AG20443 (cell line): ENCODE data around the gene PPM1L.
"Not testable (repeated sequence)": the region's sequence is repeated elsewhere in the genome, so short reads cannot be mapped to it uniquely, and the experiment has no call there.

Experiments
- DNase-seq: peaks from one replicate; pipeline ENCODE4 v3.0.0; 2012; ENCODE audit warnings: low spot score, mixed read lengths

The PPM1L gene

DNA sequence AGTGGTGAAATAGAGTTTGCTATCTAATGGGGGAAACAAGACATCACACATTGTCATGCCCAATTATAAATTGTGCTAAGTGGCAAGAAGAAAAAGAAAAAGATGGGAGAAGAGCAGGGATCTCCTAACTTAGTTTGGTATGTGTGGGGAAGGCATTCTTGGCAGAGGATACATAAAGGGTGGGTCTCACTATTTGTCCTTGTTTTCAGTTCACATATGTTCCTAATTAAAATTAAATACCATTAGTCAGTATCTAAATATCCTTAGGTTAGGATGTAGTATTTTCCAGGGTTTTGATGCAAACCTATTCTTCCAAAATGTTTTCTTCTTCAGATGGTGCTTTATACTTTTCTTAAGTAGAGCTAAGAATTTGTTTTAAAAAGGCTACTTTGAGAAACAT lies 175.4 kb downstream of the PPM1L start:
- peak; percentile 24 for DNase-seq

DNA sequence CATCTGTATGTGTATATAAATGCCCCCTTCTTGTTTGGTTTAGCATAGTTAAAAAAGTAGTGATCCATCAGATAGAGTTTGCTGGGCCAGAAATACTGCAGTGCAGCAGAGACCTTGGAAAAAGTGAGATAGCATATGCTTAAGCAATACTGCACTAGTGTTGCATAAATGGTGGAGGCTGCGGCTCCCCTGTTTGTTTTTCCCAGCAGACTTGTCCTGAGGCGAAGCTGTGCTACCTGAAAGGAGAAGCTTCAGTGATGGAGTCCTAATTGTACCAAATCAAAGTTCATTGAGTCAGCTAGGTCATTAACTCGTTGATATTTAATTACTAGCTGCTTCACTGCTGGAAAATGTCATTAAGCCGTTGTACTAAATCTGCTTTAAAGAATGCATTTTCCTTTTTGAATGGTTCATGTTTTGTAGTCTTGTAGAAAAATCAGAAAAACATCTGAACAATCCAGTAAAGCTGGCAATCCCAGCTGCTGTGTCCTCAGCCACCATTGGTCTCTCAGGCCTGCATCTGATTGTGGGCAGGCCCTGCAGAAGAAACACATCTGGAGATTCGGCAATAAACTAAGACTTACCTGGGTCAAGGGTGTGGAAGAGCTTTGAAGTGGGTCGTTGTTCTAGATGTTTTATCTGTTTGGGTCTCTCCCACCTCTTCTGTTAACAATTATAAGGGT lies 179.5 kb downstream of the PPM1L start:
- DNase-seq, result no peak

DNA sequence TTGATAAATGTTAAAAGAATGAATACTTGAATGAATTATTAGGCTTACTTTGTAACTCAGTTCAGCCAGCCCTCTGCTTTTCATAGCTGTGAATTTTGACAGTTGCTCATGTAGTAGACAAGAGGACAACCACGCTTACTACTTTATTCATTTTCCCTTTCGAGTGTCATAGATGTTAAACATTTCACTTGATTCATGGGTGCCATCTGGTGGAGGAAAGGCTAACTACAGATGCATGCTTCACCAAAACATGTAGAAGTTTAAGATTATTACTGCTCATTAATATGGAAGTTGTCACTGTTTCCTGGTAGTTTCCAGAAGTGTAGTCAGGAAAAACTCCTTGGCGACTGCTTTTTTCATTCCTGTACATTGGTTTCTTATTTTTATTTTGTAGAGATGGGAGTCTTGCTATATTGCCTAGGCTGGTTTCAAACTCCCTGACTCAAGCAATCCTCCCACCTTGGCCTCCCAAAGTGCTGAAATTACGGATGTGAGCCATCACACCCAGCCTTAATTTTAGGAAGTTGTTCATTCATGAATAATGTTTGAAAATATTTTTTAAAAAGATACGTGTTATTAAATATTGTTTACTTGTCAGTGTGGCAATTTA lies 186.0 kb downstream of the PPM1L start:
- DNase-seq, result peak; percentile 61

DNA sequence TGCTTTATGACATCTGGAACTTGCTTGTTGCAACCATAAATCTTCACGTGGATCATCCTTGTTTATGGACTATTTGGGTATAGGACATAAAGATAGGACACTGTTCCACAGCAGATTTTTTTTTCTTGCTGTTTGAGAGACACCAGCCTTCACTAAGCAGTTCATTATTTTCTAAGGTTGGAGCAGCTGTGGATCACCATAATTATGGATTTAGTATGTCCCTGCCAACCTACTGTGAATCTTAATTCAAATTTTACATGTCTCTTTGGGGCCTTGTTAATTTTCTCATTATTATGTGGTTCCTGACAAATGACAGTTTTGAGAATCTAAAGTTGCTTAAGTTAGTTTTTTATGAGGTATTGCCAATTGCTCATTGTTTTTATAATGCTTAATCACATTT lies 188.0 kb downstream of the PPM1L start:
- DNase-seq, result no peak

DNA sequence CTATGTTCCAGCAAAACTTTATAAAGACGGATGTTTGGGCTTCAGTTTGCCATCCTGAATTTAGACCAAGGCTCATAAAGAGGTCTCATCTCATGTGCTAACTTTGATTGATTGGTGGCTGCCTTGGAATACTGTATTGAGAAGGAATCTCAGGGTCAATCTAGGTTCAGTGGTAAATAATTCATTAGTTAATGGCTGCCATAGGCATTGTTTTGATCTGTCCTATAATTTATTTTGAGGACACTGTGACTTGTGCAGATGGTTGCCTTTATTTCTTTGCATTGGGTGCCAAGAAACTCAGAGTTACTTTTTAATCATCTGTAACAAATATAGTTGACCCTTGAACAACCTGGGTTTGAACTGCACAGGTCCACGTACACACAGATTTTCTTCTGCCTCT lies 189.3 kb downstream of the PPM1L start:
- no peak for DNase-seq

DNA sequence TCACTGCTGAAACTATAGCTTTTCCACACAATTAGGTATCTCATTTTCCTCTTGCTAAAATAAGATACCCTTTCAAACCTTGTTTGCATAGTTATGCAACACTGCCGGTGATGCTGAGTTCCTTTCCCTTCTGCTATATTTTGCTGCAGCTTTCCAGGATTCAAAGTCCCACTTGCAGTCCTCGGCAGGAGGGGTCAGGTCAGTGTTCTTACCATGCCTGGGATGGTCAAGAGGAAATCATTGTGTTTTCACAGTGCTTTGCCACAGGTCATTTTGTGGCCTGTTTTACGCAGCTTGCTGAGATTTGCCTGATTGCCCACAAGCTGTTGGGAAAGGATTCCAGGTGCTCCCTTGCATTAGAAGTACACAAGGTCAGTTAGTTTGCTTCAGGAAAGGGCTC lies 192.2 kb downstream of the PPM1L start:
- no peak for DNase-seq

DNA sequence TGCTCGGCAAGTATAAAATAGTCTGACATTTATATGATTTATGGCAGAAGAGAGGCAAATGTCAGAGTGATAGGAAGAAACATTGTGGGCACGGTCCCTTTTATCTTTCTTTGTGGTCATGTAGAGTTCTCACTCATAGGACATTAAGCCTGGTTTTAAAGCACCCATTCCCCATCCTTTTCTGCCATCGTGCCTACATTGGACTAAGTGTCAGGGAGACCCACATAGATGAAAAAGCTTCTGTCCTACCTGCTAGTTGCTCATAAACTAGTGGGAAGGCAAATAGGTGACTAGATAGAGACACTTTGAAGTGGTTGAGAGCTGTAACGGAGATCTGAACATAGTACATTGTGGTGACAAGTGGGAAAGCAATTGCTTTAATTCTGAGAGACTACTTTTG lies 193.4 kb downstream of the PPM1L start:
- DNase-seq, result no peak

DNA sequence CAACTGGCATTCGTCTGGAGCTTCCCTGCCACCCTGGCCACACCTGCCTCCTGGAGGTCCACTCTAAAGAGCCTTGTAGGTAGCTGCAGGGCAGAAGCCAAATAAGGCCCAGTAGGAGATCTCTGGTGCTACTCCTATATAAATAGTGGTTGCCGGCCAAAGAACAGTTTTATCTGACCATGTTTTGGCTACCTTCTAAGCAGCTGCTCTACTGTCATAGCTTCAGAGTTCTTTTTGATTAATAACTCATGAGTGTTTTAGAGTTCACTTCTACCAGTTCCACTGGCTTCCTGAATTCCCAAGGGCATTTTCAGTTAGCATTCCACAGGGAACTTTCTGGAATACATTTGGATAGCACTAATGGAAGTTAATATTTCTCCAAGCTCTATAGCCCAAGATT lies 194.5 kb downstream of the PPM1L start:
- DNase-seq, result no peak

DNA sequence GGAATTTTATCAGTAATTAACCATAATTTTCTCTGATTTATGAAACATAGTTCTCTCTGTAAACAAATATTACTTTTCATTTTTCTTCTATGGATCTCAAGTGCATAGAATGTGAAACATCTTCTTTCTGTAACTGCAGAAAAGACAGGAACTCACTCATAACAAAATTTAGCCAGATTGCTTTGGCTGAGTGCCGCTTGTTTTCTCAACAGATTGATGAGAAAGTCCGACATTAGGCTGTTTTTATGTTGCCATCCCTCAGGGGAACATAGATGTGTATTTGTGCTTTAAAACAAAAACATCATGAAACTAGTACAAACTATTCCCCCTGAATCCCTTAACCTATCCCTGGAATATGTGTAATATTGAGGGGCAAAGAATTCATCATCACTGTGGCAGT lies 194.9 kb downstream of the PPM1L start:
- DNase-seq, result no peak

DNA sequence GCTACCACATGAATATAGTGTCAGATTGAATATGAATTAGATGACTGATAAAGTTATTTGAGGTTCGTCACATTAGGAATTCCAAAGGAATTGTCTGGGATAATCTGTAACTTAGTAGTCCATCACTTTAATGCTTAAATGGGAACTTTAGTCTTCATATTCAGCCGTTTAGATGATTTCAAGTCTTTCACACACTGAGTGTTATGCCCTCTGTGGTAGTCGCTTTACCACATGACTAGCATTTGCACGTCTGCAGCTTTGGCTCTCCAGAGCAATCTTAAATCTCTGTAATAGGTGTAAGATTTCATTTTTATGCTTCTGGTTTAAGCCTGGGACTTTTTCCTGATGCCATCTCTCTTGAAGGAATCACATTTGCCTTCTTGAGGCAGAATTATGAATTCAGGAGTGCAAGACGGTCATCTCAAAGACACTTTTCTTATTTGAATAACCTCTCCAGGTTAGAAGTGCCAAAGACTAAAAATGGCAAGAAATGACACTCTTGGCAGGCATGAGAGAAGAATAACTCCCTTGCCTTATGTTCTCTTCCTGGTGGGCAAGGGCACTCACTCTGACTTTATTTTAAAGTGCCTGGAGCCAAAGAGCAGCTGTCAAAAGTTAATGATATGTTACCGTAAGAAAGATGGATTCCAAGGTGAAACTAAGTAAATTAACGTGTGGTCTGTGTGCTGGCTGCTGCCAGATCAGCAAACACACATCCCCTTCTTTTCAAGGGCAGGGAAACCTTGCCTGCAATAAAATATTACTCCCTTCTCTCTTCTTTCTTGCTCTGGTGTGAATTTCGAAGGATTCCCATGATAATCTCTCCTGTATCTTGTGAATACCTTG lies 195.8 kb downstream of the PPM1L start:
- no peak for DNase-seq

DNA sequence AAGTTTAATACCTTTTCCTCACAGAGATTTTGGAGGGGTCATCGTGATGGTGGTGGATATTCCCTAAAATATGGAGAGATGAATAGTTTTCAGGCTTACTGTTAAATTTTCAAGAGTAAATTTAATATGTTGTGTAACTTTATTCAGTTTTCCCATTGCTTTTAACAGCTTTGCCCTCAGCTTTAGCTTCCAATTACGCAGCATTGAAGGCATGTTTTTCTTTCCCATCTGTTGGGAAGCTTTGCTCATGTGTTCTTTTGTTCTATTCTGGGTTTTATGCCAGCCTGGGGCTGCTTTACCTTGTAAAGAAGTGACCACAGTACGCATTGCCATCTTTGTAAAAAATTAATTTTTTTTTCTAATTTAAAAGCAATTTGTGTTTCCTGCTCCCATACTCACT lies 197.7 kb downstream of the PPM1L start:
- no peak for DNase-seq

DNA sequence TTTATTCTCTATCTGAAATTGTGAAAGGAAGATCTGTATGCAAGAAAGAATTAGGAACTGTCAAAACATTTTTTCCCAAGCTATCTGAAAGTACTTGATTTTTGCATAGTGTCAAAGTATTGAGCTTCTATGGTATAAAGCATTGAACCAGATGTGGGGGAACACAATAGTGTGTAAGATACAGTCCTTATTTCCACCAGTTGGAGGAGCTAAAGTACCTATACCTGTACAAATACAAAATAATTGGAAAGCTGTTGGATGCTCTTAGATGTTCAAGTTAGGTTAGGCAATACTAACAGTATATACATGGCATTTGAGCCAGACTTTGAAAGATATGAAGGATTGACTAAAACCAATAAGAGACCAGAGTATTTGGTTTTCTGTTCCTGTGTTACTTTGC lies 200.8 kb downstream of the PPM1L start:
- no peak for DNase-seq

DNA sequence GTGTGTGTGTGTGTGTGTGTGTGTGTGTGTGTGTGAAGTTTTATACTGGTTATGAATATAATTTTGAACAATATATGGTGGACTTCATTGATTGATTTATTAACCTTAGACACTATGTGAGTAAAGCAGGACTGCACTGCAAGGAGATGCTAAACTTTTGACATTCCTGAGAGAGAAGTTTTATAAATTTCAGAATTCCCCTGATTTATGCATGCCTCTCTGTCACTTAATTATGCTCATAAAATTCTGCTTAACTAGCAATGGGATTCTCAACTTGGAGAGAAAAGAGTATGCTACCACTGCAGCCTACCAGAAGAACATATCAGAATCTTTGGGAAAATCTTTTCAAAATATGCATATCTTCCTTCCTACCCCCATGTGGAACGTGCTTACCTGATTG lies 204.5 kb downstream of the PPM1L start:
- no peak for DNase-seq

DNA sequence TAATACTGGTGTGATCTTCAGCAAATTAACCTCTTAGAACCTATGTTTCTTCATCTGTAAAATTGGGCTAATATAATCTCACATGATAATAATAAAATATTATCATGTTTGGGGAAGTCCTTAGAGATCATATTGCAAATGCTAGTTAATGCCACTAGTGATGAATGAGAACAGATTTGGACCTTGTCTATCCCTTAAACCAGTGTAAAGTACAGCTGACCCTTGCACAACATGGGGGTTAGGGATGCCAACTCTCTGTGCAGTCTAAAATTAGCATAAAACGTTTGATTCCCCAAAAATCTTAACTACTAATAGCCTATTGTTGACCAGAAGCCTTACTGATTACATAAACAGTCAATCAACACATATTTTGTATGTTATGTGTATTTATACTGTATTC lies 207.9 kb downstream of the PPM1L start:
- DNase-seq, result no peak

DNA sequence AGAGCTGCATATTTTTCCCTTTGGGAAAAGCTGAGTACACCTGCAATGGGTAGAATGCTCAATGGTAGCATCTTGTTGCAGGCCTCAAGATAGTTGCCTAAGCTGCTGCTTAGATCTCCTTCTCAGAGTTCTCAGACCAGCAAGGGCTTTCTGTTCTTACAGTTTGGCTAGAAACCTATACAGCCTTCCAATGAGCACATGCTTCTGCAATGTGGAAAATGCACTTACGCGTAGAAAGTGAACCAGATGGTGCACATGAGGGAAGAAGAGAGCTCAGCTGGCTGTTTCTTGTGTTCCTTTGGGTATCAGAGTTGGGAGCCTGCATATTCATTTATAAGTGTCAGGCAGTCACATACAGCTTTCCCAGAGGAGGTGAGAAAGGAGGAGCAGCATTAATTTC lies 212.7 kb downstream of the PPM1L start:
- DNase-seq, result peak; percentile 19

DNA sequence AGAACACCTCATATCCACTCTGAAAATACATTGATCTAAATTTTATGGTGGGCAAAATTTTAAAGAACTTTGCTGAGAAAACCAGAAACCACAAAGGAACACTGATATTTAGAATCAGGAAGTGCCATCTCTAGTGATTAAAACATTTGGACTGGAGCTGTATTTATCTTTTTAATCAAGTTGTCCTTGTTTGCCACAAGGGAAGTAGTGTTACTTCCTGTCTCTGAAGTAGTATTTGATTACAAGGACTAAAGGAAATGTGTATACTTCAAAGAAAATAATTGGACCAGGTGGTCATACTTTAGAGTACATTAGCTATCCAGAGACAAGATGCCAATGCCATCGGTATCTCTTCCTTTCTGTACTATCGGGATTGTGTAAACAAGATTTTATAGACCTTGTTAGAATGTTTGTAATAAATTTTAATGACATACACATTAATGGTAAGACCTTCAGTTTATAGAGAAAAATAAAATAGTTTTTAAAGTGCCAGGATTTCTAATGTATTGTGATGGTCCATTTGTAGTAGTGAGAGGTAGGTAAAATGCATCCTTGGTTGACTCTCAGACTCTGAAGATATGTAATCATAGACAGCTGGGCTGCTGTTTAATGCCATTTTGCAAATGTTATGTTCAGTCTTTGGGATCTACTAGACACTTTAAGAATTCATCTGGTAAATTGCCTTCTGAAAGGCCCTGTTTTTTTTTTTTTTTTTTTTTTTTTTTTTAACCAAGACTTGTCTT lies 217.2 kb downstream of the PPM1L start:
- no peak for DNase-seq

DNA sequence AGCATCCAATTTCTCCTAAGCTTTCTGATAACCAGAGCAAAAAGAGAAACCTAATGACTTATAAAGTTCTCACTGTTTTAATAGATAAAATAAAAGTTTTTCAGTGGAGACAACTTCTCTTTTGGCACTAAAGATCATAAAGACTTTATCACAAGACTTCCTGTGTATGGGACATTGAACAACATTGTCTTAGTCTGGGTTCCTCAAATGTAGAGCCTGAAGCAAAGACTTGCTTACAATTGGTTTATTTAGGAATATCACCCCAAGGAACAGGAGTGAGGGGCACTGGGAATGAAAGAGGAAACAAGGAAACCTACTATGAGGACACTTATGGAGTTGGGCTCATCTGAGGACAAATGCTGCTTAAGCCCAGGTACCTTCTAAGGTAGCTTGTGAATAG lies 221.7 kb downstream of the PPM1L start:
- DNase-seq, result no peak

DNA sequence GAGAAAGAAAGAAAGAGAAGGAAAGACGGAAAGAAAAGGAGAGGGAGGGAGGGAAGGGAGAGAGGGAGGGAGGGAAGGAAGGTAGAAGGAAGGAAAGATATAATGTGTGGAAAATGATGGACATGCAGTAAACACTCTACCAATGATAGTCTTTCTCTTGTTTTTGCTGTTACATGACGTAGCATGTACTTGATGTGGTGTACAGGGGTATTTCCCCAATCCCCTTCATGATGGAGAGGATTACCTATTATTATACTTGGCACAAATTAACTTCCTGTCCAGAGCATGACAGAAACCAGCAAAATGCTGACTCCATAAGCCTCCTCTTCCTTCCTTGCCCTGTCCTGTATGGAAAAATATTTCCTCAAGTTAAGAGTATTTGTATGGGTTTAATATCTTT lies 224.7 kb downstream of the PPM1L start:
- DNase-seq, result no peak

DNA sequence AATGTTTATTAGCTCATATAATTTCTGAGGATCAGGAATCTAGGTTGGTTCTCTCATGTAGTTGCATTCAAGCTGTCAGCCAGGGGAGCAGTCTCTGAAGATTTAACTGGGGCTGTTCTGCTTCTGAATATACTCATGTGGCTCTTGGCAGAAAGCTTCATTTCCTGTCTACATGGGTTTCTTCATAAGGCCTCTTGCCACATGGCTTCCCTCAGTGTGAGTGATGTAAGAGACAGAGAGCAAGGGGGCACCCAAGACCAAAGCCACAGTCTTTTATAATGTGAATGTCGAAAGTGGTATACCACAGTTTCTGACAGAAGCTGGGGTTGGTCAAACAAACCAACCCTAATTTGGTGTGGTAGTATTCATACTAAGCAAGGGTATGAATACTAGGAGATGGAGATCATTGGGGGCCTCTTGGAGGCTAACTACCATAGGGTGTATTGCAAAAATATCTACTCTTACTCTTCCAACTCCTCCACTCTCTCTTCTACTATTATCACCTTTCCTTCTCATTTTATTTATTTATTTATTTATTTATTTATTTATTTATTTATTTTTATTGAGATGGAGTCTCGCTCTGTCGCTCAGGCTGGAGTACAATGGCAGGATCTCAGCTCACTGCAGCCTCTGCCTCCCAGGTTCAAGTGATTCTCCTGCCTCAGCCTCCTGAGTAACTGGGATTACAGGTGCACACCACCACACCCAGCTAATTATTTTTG lies 225.3 kb downstream of the PPM1L start:
- DNase-seq, result no peak

DNA sequence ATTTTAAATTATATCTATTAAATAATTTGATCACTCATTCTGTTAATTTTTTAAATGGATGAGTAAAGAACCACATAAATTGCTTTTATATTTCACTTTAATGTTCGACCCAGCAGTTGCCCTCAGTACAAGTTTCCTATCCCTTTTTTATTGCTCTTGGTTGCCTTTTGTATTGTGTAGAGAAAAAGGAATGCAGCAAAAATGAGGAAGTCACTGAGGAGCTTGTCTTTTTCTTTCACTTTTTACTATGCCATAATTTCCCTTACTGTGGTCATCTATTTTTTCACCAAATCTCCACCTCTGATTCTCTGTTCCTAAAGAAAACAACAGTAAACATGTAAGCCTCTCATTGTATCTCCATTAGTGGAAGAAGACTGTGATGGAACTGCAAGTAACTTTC lies 226.5 kb downstream of the PPM1L start:
- DNase-seq, result no peak

DNA sequence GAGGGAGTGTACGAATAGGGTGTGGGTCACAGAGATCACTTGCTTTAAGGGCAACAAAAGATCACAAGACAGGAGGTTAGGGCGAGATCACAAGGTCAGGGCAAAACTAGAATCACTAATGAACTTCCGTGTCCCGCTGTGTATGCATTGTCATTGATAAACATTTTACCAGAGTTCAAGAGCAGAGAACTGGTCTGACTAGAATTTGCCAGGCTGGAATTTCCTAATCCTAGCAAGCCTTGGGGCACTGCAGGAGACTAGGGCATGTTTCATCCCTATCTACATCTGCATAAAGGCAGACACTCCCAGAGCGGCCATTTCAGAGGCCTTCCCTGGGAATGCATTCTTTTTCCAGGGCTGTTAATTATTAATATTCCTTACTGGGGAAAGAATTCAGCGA lies 227.9 kb downstream of the PPM1L start:
- not testable (repeated sequence) for DNase-seq

DNA sequence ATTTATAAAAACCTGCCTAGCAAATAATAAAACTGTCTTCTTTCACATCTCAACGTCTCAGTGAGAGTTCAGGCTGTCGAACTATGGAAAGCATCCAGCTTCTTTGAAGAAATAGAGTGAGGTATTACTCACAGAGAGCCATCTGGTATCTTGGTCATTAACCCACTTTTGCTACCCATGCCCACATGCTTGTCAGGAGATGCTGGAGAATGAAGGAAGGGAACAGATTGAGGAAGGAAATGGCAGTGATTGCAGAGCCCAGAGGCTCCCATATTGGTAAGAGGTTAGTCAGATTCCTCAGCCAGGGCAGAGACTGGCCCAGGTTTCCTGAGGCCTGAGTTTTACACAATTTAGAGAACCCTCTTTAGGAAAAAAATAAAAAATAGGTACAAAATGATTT lies 230.0 kb downstream of the PPM1L start:
- DNase-seq, result no peak
